Measurements from ENCODE around the gene BLOC1S4. TPM values are rescaled to one million over a fixed set of nuclear protein-coding genes. Genes with fewer than 3 reads are reported as not detected.

Gene BLOC1S4
- polyA plus RNA-seq, 1 of the 3 experiments (the other 2 are of a cell fraction) = 22.1 TPM

DNA sequence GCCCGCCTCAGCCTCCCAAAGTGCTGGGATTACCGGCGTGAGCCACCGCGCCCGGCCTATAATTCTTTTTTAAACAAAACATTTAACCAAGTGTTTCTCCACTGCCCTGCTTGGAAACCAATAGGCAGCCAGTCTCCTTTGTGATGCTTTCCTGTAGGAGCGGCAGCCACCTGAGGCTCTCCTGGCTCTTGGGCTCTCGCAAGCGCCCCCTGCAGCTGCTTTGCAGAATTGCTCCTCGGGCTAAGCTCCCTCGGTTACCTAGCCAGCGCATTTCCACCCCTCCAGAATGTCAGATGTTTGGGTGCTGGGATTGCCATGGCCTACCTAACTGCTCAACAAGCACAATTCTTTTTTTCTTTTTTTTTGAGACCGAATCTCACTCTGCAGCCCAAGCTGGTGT is 14.6 kb upstream of the BLOC1S4 start:
- DNase-seq = no peak
- Histone ChIP-seq H3K79me2 (ENCODE audit: insufficient read depth) (peaks cover 46% of the 10 kb centered on the region), H2AFZ (ENCODE audit: low read depth) (no peak overlapping the region), H3K27ac (ENCODE audit: low read depth in 2 of 2, low read length in 1 of 2) (no peak overlapping the region), H3K4me1 (ENCODE audit: control insufficient read depth in 1 of 2, insufficient read depth in 2 of 2, low read depth in 1 of 2, low read length in 1 of 2) (peaks cover 0 to 8% of the 10 kb centered on the region in 2 experiments; a peak in 1 of 4 replicates), H3K4me2 (no peak overlapping the region), H3F3A (replicated peaks; ENCODE audit: insufficient read depth) (no peaks in the 10 kb centered on the region), H3K9me3 (no peaks in the 10 kb centered on the region), H3K4me3 (ENCODE audit: low read depth in 2 of 2, low read length in 1 of 2) (no peak overlapping the region), H3K36me3 (replicated peaks in 1 of 2; ENCODE audit: control insufficient read depth in 1 of 2, insufficient read depth in 2 of 2, low read length in 1 of 2) (peaks cover 16 to 19% of the 10 kb centered on the region in 2 experiments), H4K20me1 (ENCODE audit: insufficient read depth) (no peaks in the 10 kb centered on the region), H3K9ac (no peak overlapping the region), H3K9me2 (no peaks in the 10 kb centered on the region), H3K27me3 (ENCODE audit: insufficient read depth) (no peaks in the 10 kb centered on the region)
- CTCF ChIA-PET = interaction anchor here (0.6 to 1.1 kb wide), 2 partner anchors 25 to 89 kb away, joined by 3 read pairs; no protein-coding TSS in a partner anchor
- 90% methylated on average over 13 of the region's 13 CpGs for WGBS (ENCODE audit: low lambda C conversion rate)
- POLR2A ChIA-PET = no interaction called here
- peak; percentile 47 for TF ChIP-seq CTCF (IDR thresholded peaks at IDR 0.05)
- no peak for TF ChIP-seq CHD2 (IDR thresholded peaks at IDR 0.05; ENCODE audit: low read length, partially characterized antibody)

GRCh38 chr4:6702761-6703160 is 13.2 kb upstream of the BLOC1S4 start:
- H3K36me3 ChIP-seq (replicated peaks in 1 of 2; ENCODE audit: control insufficient read depth in 1 of 2, insufficient read depth in 2 of 2, low read length in 1 of 2) = peaks cover 21 to 24% of the 10 kb centered on the region in 2 experiments
- no peak overlapping the region for H3K9ac ChIP-seq
- peaks cover 60% of the 10 kb centered on the region for H3K79me2 ChIP-seq (ENCODE audit: insufficient read depth)
- H3K4me2 ChIP-seq = no peak overlapping the region
- H3K27ac ChIP-seq (ENCODE audit: low read depth in 2 of 2, low read length in 1 of 2) = no peak overlapping the region
- H3K27me3 ChIP-seq (ENCODE audit: insufficient read depth) = no peaks in the 10 kb centered on the region
- H3F3A ChIP-seq (replicated peaks; ENCODE audit: insufficient read depth) = no peaks in the 10 kb centered on the region
- WGBS (ENCODE audit: low lambda C conversion rate) = 0% methylated on average over 1 of the region's 1 CpG
- CTCF ChIA-PET = no interaction called here
- TF ChIP-seq EP300 (IDR thresholded peaks at IDR 0.05; ENCODE audit: borderline replicate concordance in 1 of 2, low read depth in 1 of 2, low read length in 1 of 2) (no peak), YY1 (IDR thresholded peaks at IDR 0.05; ENCODE audit: low read depth) (no peak), ELF1 (IDR thresholded peaks at IDR 0.05) (no peak), MXI1 (IDR thresholded peaks at IDR 0.05; ENCODE audit: low read depth, low read length) (no peak), SMC3 (IDR thresholded peaks at IDR 0.05; ENCODE audit: low read depth, low read length) (no peak), TCF12 (IDR thresholded peaks at IDR 0.05) (no peak), RCOR1 (IDR thresholded peaks at IDR 0.05; ENCODE audit: low read length) (no peak)
- H3K9me2 ChIP-seq = no peaks in the 10 kb centered on the region
- H3K9me3 ChIP-seq = no peaks in the 10 kb centered on the region
- no peak overlapping the region for H2AFZ ChIP-seq (ENCODE audit: low read depth)
- peaks cover 9 to 10% of the 10 kb centered on the region in 2 experiments; a peak in 3 of 4 replicates for H3K4me1 ChIP-seq (ENCODE audit: control insufficient read depth in 1 of 2, insufficient read depth in 2 of 2, low read depth in 1 of 2, low read length in 1 of 2)
- H4K20me1 ChIP-seq (ENCODE audit: insufficient read depth) = no peaks in the 10 kb centered on the region; the same call in 1 of the 2 replicates
- POLR2A ChIA-PET = no interaction called here
- no peak overlapping the region for H3K4me3 ChIP-seq (ENCODE audit: low read depth in 2 of 2, low read length in 1 of 2)
- no peak for DNase-seq

DNA sequence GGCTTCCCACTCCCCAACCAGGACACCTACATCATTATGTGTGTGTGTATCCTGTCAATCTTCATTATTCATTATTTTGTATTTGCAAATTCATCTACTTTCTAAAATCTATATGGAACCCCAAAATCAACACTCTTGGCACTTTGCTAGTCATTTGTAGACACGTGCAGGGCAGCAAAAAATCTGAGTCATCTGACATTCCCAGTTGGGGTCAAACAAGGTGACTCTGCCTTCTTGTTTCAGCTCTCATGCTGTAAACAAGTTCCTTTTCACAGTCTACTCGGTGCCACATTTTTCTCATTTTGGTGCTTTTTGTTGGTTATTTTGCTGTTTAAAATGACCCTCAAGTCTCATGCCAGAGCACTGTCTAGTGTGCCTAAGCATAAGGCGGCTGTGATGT is 12.2 kb upstream of the BLOC1S4 start:
- WGBS (ENCODE audit: low lambda C conversion rate) = 82% methylated on average over 3 of the region's 3 CpGs

More for the DNA sequence above, 12.2 kb upstream of the BLOC1S4 start:
- H3K9me3 ChIP-seq = no peaks in the 10 kb centered on the region
- no peaks in the 10 kb centered on the region for H3K27me3 ChIP-seq (ENCODE audit: insufficient read depth)
- H3K4me1 ChIP-seq (ENCODE audit: control insufficient read depth in 1 of 2, insufficient read depth in 2 of 2, low read depth in 1 of 2, low read length in 1 of 2) = peaks cover 13 to 18% of the 10 kb centered on the region in 2 experiments
- H4K20me1 ChIP-seq (ENCODE audit: insufficient read depth) = no peaks in the 10 kb centered on the region; the same call in 1 of the 2 replicates
- ChIA-PET CTCF (interaction anchor here (1.1 kb wide), 2 partner anchors 8 to 13 kb away, joined by 3 read pairs; no protein-coding TSS in a partner anchor), POLR2A (no interaction called here)
- H3K4me3 ChIP-seq (ENCODE audit: low read depth in 2 of 2, low read length in 1 of 2) = no peak overlapping the region
- H3K9me2 ChIP-seq = no peaks in the 10 kb centered on the region
- peaks cover 22 to 25% of the 10 kb centered on the region in 2 experiments for H3K36me3 ChIP-seq (replicated peaks in 1 of 2; ENCODE audit: control insufficient read depth in 1 of 2, insufficient read depth in 2 of 2, low read length in 1 of 2)
- no peak for TF ChIP-seq CHD2 (IDR thresholded peaks at IDR 0.05; ENCODE audit: low read length, partially characterized antibody)
- TF ChIP-seq JUND (IDR thresholded peaks at IDR 0.05) = no peak
- no peak for TF ChIP-seq MXI1 (IDR thresholded peaks at IDR 0.05; ENCODE audit: low read depth, low read length)
- TF ChIP-seq POLR2AphosphoS5 (IDR thresholded peaks at IDR 0.05; ENCODE audit: low read depth, low read length) = no peak
- TF ChIP-seq SIN3A (IDR thresholded peaks at IDR 0.05; ENCODE audit: borderline replicate concordance, low read depth, low read length) = no peak
- TF ChIP-seq NRF1 (IDR thresholded peaks at IDR 0.05; ENCODE audit: low read depth, low read length) = no peak
- TF ChIP-seq RCOR1 (IDR thresholded peaks at IDR 0.05; ENCODE audit: low read length) = no peak
- H3K27ac ChIP-seq (ENCODE audit: low read depth in 2 of 2, low read length in 1 of 2) = no peak overlapping the region
- no peak overlapping the region for H3K4me2 ChIP-seq
- H3F3A ChIP-seq (replicated peaks; ENCODE audit: insufficient read depth) = no peaks in the 10 kb centered on the region
- H2AFZ ChIP-seq (ENCODE audit: low read depth) = no peak overlapping the region
- H3K79me2 ChIP-seq (ENCODE audit: insufficient read depth) = peaks cover 70% of the 10 kb centered on the region
- no peak for DNase-seq
- H3K9ac ChIP-seq = no peak overlapping the region
